M059J (cell line): ENCODE data around the gene DGLUCY. TPM values are rescaled to one million over a fixed set of nuclear protein-coding genes. Genes with fewer than 3 reads are reported as not detected.
A peak's percentile ranks its signal among the peaks of the same experiment; 100 is the strongest.
"Not testable (repeated sequence)": the region's sequence is repeated elsewhere in the genome, so short reads cannot be mapped to it uniquely, and the experiment has no call there.

Experiments
- DNase-seq: peaks from one replicate; pipeline ENCODE4 v3.0.0-alpha.2; 2012; ENCODE audit warnings: low read depth
- total RNA-seq: library from RNA; depleted of rRNA; stranded (reverse); fragments of >200 nt; shearing (Covaris generic); gene quantifications from 2 replicates; pipeline ENCODE4 v1.2.3, GENCODE V29; 2014

DGLUCY gene
- total RNA-seq, 1 experiment from 2014 or later = 19.9 TPM

GRCh38 chr14:91167380-91167770 is 53.5 kb downstream of the DGLUCY start:
- no peak for DNase-seq

GRCh38 chr14:91169951-91170350 is 56.1 kb downstream of the DGLUCY start:
- DNase-seq = no peak

- DNase-seq = peak; percentile 12
Measured at GRCh38 chr14:91170504-91171121, 56.7 kb downstream of the DGLUCY start.

- no peak for DNase-seq
Measured at GRCh38 chr14:91171291-91171690, 57.4 kb downstream of the DGLUCY start.

- DNase-seq = peak; percentile 57
Measured at GRCh38 chr14:91173221-91173670, 59.4 kb downstream of the DGLUCY start.

GRCh38 chr14:91173904-91174303 is 60.0 kb downstream of the DGLUCY start:
- no peak for DNase-seq

- no peak for DNase-seq
Measured at GRCh38 chr14:91175291-91176201, 61.7 kb downstream of the DGLUCY start.

- DNase-seq = peak; percentile 73
Measured at GRCh38 chr14:91177073-91178034, 63.5 kb downstream of the DGLUCY start.

GRCh38 chr14:91180611-91181010 is 66.7 kb downstream of the DGLUCY start:
- no peak for DNase-seq

- DNase-seq = not testable (repeated sequence)
Measured at GRCh38 chr14:91182753-91183152, 68.9 kb downstream of the DGLUCY start.

- DNase-seq = no peak
Measured at GRCh38 chr14:91184559-91184958, 70.7 kb downstream of the DGLUCY start.

- DNase-seq = no peak
Measured at GRCh38 chr14:91185721-91186120, 71.8 kb downstream of the DGLUCY start.

- peak; percentile 47 for DNase-seq
Measured at GRCh38 chr14:91186515-91187066, 72.7 kb downstream of the DGLUCY start.

- no peak for DNase-seq
Measured at GRCh38 chr14:91187271-91187670, 73.4 kb downstream of the DGLUCY start.

- DNase-seq = no peak
Measured at GRCh38 chr14:91190853-91191252, 77.0 kb downstream of the DGLUCY start.

- no peak for DNase-seq
Measured at GRCh38 chr14:91193069-91193468, 79.2 kb downstream of the DGLUCY start.

- DNase-seq = no peak
Measured at GRCh38 chr14:91195881-91196280, 82.0 kb downstream of the DGLUCY start.

- no peak for DNase-seq
Measured at GRCh38 chr14:91197631-91198030, 83.8 kb downstream of the DGLUCY start.

GRCh38 chr14:91200802-91201201 is 86.9 kb downstream of the DGLUCY start:
- DNase-seq = not testable (repeated sequence)

- DNase-seq = no peak
Measured at GRCh38 chr14:91202234-91202974, 88.5 kb downstream of the DGLUCY start.

- no peak for DNase-seq
Measured at GRCh38 chr14:91204657-91205056, 90.8 kb downstream of the DGLUCY start.
